Stimulated activated CD4-positive, alpha-beta T cell treated with anti-CD3 and anti-CD28 coated beads, TNF-alpha, amount 100 ng/mL, for 48 hours (primary cell): ENCODE measurements around the gene GBE1.

Experiments used
- DNase-seq, 3 donors: peaks; one replicate each; pipeline ENCODE4 v3.0.0-alpha.2; 2020; ENCODE audit warnings: low read depth in 3 of 3

Gene GBE1

DNA sequence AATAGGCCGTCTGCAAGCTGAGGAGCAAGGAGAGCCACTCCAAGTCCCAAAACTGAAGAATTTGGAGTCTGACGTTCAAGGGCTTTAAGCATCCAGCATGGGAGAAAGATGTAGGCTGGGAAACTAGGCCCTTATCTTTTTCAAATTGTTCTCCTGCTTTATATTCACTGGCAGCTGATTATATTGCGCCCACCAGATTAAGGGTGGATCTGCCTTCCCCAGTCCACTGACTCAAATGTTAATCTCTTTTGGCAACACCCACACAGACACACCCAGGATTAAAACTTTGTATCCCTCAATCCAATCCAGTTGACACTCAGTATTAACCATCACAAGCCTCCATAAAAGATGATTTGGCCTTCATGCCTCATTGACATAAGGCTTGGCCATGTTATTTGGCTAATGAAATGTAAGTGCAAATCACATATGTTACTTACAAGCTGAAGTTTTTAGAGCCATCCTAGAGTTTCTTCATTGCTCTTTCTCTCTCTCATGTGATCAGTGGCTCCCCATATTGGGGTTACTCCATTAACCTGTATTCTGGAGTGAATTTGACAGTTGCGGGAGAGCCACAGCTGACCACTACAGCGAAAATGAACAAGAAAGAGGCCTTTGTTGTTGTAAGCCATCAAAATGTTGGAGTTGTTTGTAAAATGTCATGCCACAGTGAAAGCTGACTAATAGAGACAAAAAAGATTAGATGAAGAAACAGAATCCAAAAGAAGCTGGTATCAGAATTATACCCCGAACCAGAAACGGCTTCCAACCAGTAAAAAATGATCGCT, 61.7 kb downstream of the GBE1 start:
- no peak for DNase-seq

DNA sequence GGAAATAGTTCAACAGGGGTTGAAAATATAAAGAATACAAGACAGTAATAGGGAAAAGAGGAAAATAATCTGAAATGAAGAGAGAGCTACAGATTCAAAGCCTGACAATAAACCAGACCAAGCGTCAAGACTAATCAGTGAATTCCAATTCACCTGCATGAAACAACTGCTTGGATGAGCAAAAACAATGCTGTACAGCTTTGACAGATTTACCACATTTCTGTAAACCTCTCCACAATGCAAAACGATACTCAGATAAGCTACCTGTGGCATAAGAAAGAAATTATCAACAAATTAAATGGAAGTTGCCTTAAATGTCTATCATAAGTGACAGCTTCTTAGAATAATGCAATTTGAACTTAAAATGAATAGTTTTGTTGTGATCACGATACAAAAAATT, 65.4 kb downstream of the GBE1 start:
- DNase-seq, result no peak

DNA sequence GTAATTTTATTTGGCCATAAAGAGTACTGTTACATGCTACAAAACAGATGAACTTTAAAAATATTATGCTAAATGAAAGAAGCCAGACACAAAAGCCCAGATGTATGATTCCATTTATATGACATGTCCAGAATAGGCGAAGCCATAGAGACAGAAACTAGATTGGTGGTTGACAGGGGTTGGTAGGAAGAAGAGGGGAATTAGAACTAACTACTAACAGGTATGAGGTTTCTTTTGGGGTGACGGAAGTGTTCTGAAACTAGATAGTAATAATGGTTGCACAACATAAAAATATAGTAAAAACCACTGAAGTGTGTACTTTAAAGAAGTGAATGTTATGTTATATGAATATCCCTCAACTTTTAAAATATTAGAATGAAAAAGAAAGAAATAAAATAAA, 66.1 kb downstream of the GBE1 start:
- DNase-seq, result no peak

DNA sequence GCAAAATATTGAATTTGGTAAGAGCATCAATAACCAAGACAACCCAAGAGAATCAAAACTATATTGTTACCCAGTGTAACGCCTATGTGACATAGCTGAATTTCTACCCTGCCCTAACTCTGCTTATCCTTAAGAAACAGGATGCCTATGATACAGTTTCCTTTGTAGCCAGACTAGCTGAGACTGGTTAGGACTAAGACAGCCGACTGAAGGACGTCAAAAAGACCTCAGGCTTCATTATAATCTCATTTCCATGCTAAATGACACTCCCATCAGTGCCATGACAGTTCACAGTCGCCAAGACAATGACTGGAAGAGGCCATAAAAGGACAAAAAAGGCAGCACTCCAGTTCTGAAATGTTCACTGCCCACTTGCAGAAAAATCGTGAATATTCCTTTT, 66.8 kb downstream of the GBE1 start:
- DNase-seq, result no peak

DNA sequence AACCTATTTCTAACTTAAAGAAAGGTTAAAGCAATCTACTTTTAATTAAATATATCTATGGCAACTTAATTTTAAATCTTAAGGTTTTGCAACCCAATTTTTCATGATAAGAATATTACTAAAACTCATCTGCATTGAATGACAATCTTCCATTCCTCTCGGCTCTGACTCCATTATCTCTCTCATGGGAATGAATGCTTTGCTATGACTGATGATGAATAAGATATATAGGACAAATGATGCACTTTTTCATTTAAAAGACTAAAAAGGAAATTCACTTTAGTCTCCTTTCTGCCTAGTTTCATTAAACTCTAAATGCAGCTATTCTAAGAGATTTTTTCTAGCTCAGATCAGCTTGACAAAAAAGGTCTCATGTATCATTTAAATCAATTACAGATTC, 68.7 kb downstream of the GBE1 start:
- no peak for DNase-seq

DNA sequence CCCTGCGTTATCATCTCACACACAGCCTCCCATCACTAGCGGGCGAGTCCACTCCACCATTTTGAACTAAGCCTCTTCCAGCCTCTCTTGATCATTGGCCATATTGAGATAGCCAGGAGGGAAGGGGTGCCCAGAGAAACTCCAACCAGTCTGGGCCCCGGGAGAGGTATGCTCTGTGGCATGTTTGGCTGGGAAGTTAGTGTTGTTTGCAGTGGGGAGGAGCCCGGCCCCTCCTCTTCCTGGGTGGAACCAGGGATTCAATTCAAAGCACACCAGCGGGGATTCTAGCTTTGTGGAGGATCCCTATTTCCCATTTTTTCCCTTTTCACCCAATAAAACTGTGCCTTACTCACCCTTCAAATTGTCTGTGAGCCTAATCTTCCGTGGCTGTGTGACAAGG, 71.8 kb downstream of the GBE1 start:
- no peak for DNase-seq

DNA sequence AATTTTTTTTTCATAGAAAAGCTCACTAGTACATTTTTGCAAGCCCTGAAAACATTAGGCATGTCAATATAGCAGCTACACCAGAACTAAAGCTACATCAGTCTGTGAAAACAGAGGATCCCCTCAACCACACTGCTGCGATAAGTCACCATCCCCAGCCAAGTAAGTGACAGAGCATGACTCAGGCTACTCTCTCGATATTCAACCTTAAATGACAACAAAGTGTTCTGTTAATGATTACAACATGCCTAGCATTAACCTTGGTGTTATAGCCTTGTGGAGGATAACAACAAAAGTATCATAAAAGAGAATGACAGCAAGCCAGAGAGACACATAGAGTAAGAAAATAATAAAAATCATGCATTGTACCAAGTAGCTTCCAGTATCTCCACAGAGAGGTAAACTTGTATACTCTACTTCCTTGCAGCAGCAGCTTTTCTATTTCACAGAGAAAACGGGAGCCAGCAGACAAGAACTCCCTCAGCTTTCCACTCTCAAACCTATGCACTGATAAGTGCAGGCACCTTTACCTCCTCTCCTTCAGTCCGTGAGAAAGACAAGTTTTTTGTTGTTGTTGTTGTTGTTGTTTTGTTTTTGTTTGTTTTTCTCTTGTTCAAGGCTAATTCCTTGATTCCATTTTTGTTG, 76.6 kb downstream of the GBE1 start:
- no peak for DNase-seq

DNA sequence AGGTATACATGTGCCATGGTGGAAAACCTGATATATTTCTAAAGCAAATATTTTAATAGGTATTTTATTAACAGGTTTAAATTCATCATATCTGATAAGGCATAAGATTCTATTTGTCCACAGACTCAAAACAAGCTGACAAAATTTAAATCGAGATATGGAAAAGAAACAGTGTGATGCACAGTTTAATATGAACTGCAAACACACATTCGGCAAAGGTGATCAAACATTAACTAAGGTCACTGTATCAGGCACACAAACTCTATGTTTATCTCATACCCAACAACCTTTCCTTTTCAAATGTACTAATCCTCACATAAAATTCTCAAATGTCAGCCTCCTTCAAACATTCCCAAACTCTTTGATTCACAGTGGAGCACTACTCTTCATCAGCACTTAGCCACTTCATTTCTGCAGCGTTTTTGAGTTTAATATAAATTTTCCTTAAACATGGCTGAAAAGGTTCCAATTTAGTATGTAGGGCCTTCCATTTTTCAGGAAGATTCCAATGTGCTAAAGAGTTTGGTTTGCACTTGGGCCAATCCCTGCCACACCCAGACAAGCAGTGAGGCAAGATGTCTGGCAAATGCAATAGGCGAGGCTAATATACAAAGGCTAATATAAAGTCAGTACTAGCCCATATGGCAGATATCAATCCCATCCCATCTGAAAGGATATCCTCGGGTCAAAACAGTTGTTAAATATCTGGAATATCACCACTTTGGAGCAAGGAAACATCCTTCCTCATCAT, 84.6 kb downstream of the GBE1 start:
- DNase-seq, result no peak

DNA sequence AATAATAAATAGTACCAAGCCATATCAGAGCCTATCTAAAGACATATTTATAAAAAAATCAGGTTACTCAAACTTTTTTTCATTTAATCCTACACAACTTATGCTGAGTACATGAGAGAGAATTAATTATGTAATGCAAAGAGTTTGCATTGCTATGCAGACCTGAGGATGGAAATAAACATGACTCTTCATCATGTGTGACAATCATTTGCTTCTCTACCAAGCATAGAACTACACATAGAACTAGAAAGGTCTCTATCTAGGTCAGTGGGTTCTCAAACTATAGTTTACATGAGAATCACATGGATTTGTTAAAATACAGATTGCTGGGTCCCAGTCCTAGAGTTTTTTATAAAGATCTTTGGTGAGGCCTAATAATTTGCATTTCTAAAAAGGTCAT, 86.8 kb downstream of the GBE1 start:
- no peak for DNase-seq

DNA sequence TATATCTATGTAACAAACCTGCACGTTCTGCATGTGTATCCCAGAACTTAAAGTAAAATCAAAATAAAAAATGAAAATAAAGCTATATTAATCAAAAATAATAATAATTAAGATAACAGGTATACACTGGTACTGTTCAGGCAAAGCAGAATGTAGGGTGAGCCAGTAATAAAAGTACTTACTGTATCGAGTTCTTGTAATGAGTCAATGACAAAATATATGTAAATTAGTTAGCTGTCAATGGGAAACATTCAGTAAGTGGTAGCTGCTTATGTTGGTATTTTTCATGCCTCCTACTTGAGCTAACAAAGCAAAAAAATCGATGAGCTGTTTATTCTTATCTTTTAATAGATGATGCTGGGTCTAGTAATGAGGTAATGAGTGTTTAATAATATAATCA, 93.2 kb downstream of the GBE1 start:
- no peak for DNase-seq

DNA sequence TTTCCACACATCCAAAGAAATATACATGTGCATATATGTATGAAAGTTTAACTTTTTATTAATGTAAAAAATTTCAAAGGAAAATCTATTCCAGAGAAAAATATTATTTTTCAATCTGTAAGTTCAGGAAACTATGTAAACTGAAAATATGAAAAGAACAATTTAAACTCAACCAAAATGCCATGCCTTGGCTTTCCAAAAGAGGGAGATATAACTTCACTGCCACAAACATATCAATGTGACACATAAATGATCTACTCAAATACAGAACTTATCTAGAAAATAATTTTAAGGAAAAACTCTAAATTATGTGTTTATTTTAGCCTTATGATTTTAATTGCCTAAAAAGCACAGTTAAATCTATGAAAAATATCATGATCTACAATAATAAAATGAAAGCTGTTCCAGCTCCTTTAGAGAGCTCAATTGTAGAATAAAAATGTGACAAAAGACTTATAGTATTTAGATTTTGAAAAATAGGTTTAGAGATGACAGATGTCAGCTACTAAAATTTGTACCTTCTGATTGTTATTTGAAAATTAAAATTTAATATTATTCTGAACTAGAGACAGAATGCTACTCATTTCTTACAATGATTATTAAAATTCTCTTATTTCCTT, 94.8 kb downstream of the GBE1 start:
- no peak for DNase-seq

DNA sequence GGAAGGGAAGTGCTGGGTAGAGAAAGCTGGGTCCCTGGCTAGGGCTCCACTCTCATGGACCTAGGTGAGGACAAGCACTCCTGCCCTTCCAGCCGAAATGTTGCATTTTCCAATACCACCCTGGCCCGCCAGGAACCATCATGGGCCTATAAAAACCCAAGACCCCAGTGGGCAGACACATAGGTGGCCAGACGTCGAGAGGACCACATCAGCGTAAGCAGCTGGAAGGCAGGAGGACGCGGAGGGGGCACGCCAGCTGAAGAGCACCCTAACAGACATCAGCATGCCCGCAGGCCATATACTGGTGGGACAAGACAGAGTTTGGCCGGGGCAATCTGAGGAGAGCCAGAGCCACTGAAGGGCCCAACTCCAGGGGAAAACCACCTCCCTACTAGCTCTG, 98.3 kb downstream of the GBE1 start:
- no peak for DNase-seq

DNA sequence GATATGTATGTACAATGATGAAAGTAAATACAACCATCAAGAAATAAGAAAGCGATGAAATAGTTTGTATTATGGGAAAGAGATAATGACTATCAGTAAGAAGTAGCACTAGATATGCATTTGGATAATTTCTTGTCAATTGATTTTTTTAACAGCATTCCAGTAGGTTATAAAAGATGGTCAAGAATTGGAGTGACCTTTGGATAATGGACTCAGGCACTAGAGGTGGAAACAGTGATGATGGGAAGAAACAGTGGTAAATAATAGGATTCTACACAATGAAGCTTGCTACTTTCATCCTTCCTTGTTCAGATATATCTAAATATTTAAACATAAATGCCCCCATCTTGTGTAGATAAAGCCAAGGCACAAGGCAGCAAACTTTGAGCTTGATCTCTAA, 101.4 kb downstream of the GBE1 start:
- DNase-seq, result no peak

DNA sequence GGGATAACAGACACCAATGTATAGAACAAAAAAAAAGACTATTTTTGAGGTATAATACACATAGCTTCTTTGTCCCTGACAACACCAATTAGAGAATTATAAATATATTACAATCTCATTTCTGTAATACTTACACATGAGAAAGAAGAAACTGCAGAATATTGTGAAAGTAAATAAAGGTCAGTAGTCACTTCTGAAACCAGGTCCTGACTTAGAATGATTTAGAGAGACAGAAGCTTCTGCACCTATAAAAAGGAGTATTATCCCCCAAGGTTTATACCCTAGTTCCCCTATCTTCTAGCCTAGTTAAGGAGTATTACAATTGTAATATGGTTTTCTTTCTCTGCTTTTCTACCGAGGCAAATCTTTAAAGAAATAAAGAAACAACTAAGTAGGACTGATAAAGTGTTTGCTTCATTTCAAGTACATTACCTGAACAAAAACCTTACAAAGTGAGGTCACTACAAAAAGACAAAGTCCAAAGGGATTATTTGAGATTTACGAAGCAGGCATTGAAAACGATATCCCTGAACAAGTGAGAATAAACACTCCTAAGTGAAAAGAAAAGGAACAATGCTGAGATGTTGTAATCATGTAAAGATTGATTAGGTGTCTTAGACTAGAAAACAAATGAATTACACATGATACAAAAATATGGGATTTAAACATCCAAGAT, 103.0 kb downstream of the GBE1 start:
- no peak for DNase-seq

DNA sequence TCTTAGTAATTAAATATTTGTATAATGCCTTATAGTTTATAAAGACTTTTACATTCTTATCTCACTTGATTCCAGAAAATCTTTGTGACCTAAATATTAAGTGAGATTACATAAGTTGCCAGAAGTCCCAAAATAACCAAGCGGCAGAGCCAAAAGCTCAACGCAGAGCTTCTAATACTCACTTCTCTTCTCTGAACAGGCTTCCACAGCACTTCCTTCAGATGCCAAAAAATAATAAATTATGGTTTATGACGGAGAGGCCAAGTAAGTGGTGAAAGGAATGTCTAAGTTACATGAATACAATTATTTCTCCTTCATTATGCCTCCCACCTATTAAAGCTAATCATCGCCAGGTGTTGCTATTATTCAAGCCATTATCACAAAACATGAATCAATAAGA, 110.3 kb downstream of the GBE1 start:
- no peak for DNase-seq

DNA sequence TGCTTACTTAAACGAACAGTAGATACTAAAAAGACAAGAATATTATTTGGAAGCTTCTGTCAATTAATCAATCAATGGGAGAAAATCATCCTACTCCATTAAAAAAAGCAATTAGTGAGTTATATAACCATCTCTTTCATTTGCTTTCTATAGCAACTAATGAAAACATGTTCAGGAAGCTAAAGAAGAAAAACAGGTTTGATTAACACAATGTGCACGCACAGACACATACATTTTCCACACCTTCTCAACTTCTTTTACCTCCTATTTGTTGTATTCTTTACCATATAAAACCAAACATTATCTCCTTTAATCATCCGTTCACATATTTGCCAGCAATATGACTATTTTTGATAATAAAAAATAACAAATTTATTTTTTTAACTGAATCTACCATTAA, 111.3 kb downstream of the GBE1 start:
- DNase-seq, result no peak

DNA sequence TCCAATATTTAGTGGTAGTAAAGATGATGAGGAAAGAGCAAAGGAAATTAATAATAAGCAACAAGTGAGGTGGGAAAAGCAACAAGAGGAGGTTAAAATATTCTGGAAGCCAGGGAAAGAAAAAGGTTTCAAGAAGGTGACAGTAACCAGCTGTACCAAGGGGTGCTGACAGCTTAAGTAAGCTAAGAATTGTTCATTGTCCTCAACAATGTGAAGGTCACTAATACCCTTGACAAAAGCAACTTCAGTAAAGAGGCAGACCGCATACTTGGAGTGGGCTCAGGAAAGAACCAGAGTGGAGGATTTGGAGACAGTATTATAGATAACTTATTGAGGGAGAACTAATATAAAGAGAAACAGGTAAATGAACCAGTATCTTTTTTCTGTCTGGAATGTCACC, 116.2 kb downstream of the GBE1 start:
- DNase-seq, result no peak

DNA sequence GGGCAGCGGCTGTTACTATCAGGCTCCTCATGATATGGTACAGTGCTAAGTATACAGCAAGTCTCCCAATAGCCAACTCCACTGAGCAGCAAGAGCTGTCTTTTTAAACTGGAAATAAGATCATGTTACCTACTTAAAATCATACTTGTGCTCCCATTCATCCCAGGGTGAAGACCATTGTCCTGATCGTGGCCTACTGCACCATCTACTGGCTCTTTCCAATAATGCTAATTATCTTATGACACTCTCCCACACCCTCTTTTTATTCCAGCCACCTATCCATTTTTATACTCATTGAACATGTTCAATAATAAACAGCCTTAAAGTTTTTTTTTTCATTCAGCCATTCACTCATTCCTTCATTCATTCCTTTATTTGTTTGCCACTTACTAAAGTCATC, 117.7 kb downstream of the GBE1 start:
- DNase-seq, result no peak

DNA sequence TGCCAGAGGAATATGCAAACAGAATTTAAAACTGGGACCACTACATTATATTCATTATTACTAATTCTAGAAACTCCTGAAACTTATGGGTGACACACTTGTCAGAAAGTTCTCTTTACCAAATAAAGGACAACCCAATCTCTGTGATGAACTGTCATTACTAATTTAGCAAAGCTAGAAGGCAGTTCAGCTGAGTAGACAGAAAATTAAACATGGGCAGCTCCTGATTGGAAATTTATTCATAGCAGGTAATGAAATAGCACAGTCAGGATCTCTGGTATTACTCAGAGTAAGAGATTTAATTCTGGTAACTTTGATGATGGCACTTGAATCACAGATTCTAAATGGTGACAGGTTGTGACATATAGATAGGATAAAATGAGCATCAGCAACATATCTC, 123.0 kb downstream of the GBE1 start:
- no peak for DNase-seq

DNA sequence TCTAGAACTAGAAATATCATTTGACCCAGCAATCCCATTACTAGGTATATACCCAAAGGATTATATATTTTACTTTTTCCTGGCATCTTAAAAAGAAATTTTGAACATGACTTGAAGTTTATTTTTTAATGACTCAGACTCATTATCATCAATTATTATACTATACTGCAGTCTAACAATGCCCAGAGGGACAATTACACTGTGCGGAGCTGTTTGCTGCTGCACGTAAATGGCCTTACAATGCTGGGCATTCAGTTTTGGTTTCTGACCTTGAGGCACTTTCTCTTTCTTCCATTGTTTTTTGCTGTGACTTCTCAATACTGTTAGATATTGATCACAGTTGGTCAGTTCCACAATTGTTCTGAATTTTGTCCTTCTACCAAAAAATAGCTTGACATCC, 128.8 kb downstream of the GBE1 start:
- no peak for DNase-seq

DNA sequence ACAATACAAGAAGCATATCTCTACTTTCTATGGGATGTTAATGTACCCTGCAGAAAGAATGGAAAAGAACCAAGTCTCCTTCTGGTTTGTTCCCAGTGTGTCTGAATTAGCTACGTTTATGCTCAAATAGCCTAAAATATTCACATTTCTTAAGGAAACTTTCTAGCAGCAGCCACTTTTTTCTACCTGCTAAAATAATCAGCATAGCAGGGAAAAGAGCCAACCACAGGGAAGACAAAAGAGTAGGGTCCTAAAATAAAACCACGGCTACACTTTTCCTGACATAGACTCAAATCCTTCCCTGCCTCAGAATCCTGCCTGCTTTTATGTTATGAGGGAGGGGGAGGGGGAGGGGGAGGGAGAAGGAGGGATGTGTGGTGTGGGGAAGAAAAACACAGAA, 136.7 kb downstream of the GBE1 start:
- no peak for DNase-seq

DNA sequence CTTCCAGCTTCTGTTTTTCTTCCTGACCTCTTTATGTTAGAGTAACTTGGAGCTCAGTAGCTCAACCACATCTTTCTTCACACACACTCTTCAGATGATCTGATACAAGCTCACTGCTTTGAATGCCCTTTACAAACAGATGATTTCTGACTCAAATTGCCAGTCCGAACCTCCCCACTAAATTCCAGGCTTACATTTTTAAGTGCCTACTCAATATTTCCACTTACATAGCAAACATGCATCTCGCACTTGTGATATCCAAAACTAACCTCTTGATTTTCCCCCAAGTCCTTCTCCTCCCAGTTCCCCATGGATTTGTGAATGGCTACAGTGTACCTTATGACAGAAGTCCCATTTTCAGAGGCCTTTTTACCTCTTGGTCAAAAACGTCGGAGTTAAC, 139.1 kb downstream of the GBE1 start:
- no peak for DNase-seq
